ENCODE data around the gene GBP7. TPM values are rescaled to one million over a fixed set of nuclear protein-coding genes. Genes with fewer than 3 reads are reported as not detected.
"Not testable (repeated sequence)": the region's sequence is repeated elsewhere in the genome, so short reads cannot be mapped to it uniquely, and the experiment has no call there.

Gene GBP7, protein sequence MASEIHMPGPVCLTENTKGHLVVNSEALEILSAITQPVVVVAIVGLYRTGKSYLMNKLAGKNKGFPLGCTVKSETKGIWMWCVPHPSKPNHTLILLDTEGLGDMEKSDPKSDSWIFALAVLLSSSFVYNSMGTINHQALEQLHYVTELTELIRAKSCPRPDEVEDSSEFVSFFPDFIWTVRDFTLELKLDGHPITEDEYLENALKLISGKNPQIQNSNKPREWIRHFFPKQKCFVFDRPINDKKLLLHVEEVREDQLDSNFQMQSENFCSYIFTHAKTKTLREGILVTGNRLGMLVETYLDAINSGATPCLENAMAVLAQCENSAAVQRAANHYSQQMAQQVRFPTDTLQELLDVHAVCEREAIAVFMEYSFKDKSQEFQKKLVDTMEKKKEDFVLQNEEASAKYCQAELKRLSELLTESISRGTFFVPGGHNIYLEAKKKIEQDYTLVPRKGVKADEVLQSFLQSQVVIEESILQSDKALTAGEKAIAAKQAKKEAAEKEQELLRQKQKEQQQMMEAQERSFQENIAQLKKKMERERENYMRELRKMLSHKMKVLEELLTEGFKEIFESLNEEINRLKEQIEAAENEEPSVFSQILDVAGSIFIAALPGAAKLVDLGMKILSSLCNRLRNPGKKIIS
- total RNA-seq, result not detected

DNA sequence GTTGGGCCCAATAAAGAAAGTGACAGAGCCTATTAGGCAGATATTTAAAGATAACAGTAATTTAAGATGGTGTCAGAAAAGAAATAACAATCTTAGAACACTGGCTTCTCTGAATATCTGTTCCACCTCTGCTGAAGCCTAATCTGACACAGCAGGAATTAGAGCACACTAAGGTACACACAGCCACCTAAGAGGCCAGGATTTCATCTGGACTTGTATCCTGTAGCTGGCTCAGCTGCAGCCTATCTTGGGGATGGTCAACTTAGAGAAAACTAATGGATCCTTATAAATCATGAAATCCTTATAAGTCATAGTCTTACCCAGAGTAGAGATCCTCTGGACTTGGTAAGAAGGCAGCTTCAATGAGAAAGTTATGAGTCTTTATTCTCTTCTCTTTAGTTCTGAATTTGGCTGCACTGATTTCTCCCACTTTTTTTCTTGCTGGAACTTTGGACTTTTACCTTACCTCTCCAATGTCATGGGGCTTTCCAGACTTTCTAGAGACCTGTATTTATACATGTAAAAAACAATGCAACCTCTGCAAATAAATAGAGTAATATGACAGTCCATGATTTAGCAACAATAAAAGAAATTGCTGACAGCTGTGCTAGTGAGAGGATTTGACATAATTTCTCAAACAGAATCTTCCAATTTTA is at the start of gene GBP7:
TSS of gene GBP7 (minus strand) at position 403 of the 656 bp plus-strand sequence. CDS start 4,068 bp downstream, outside the sequence.
- no peak within 1 kb of the TSS for H3K4me3 ChIP-seq
- no peaks in the 10 kb centered on the region for H3K27me3 ChIP-seq
- H3K4me1 ChIP-seq, result no peaks in the 10 kb centered on the region
- TF ChIP-seq POLR2A (IDR thresholded peaks at IDR 0.05), result no peak
- TF ChIP-seq, protein P1, sequence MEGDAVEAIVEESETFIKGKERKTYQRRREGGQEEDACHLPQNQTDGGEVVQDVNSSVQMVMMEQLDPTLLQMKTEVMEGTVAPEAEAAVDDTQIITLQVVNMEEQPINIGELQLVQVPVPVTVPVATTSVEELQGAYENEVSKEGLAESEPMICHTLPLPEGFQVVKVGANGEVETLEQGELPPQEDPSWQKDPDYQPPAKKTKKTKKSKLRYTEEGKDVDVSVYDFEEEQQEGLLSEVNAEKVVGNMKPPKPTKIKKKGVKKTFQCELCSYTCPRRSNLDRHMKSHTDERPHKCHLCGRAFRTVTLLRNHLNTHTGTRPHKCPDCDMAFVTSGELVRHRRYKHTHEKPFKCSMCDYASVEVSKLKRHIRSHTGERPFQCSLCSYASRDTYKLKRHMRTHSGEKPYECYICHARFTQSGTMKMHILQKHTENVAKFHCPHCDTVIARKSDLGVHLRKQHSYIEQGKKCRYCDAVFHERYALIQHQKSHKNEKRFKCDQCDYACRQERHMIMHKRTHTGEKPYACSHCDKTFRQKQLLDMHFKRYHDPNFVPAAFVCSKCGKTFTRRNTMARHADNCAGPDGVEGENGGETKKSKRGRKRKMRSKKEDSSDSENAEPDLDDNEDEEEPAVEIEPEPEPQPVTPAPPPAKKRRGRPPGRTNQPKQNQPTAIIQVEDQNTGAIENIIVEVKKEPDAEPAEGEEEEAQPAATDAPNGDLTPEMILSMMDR (IDR thresholded peaks at IDR 0.05), result no peak
- no peak for TF ChIP-seq EP300 (IDR thresholded peaks at IDR 0.05)
- no peak for TF ChIP-seq POLR2AphosphoS5 (IDR thresholded peaks at IDR 0.05)
- H3K27ac ChIP-seq, result no peak within 1 kb of the TSS
- no peaks in the 10 kb centered on the region for H3K9me3 ChIP-seq
- no peak for ATAC-seq
- no peaks in the 10 kb centered on the region for H3K36me3 ChIP-seq

DNA sequence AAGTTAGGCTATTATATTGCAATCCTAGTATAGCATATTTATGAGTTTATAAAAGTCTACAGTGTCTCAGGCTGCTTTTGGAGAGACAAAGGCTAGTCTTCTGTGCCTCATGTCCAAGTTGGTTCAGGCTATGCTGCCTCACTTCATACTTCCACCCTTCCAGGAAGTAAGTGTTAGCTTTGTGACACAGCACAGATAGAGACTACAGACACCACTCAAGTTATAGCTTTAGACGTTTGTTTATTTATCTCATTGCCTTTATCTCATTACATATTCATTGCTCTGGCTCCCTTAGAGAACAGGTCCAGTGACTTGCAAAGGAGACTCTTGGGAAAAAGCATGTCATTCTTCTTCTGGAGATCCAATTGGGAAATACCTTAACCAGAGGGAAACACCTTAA is 45.5 kb upstream of the GBP7 start:
- ATAC-seq, result no peak
- Histone ChIP-seq H3K4me3 (no peak overlapping the region), H3K4me1 (no peaks in the 10 kb centered on the region), H3K27ac (no peak overlapping the region), H3K36me3 (no peaks in the 10 kb centered on the region), H3K27me3 (no peaks in the 10 kb centered on the region), H3K9me3 (no peaks in the 10 kb centered on the region)
- 36 to 40% methylated on average over 1 of the region's 1 CpG for WGBS, 2 donors (ENCODE audit: low coverage in 1 of 2)
- no peak for TF ChIP-seq EP300 (IDR thresholded peaks at IDR 0.05)

DNA sequence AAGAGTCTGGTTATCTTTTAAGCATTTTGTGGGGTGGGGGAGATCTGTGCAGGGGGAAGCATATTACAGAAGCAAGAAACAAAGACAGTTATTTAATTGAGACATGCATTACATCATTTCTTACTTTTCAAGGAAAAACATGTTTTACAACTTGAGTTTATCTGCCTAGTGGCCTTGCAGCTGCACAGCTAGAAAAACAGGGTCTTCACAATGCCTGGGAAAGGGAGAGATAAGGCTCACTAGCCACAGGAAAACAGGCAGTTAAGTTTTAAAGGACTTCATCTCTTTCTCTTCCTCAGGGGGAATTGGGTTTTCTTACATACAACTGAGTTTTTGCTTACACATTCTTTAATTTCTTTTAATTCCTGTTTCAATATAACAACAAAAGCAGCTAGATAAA is 44.0 kb upstream of the GBP7 start:
- ATAC-seq, H3K4me3 ChIP-seq, H3K27me3 ChIP-seq, H3K4me1 ChIP-seq, H3K9me3 ChIP-seq, H3K27ac ChIP-seq, H3K36me3 ChIP-seq: not testable (repeated sequence)

DNA sequence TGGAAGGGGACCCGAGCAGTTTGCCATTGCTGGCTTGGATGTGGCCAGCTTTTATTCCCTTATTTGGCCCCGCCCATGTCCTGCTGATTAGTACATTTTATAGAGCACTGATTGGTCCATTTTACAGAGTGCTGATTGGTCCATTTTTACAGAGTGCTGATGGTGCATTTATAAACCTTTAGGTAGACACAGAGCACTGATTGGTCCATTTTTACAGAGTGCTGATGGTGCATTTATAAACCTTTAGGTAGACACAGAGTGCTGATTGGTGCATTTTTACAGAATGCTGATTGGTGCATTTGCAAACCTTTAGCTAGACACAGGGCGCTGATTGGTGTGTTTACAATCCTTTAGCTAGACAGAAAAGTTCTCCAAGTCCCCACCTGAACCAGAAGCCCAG is 43.1 kb upstream of the GBP7 start:
- 88% methylated on average over 3 of the region's 3 CpGs; no CpG with 5 or more reads in 1 of the 2 donors for WGBS, 2 donors (ENCODE audit: low coverage in 1 of 2)
- not testable (repeated sequence) for ATAC-seq, H3K4me1 ChIP-seq, H3K4me3 ChIP-seq, H3K9me3 ChIP-seq, H3K36me3 ChIP-seq, H3K27me3 ChIP-seq, H3K27ac ChIP-seq

DNA sequence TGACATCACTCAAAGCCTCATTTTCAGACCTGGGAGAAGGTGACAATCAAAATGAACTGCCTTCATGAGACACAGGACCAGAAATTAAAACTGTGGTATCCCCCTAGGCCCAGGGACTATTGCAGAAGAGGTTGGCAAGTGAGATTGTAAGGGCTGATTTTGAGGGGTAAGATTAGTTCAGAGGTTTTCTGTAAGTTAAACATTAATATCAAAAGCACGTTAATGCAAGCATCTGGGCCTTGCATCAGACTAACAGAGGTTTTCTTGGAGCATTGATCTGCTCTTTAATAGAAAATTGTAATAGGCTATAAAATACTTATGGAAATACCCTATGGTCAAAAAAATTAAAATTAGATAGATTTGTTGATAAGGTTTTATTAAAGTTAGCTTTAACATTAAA is 37.5 kb upstream of the GBP7 start:
- Histone ChIP-seq H3K4me3 (no peak overlapping the region), H3K9me3 (no peaks in the 10 kb centered on the region), H3K27ac (no peak overlapping the region), H3K36me3 (no peaks in the 10 kb centered on the region), H3K4me1 (no peaks in the 10 kb centered on the region), H3K27me3 (no peaks in the 10 kb centered on the region)
- TF ChIP-seq, protein P1 (IDR thresholded peaks at IDR 0.05), result no peak
- TF ChIP-seq POLR2A (IDR thresholded peaks at IDR 0.05) (no peak), POLR2AphosphoS5 (IDR thresholded peaks at IDR 0.05) (no peak), EP300 (IDR thresholded peaks at IDR 0.05) (no peak)
- ATAC-seq, result no peak
- 56 to 74% methylated on average over 1 of the region's 1 CpG for WGBS, 2 donors (ENCODE audit: low coverage in 1 of 2)

DNA sequence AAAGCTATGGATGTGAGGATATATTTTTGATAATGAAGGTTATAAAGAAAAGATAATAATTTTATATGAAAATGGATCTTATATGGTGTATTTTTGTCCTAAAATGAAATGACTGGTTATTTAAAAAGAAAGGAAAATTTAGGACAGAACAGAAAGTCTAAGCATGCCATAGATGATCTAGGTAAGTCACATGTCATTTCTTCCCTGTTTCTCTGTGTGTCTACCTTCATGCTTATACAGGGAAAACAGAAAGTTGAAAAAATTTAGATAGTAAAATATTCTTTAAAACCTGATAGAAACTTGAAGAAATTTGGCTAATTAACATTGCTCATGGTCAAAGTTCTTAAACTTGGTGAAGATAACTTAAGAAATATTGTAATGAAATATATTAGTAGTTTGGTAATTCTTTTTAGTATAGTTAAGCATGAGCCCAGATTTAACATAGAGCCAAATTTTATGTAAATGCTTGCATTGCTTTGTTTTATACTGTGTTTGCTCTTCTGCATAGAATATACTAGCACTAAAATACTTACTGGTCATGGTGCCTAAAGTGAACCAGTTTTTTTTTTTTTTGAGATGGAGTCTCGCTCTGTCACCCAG is 35.3 kb upstream of the GBP7 start:
- H3K4me1 ChIP-seq, result no peaks in the 10 kb centered on the region
- no peak overlapping the region for H3K27ac ChIP-seq
- H3K36me3 ChIP-seq, result no peaks in the 10 kb centered on the region
- H3K9me3 ChIP-seq, result no peaks in the 10 kb centered on the region
- H3K4me3 ChIP-seq, result no peak overlapping the region
- WGBS, 2 donors (ENCODE audit: low coverage in 1 of 2), result 100% methylated on average over 1 of the region's 1 CpG; no CpG with 5 or more reads in 1 of the 2 donors
- H3K27me3 ChIP-seq, result no peaks in the 10 kb centered on the region
- no peak for TF ChIP-seq POLR2A (IDR thresholded peaks at IDR 0.05)
- no peak for TF ChIP-seq POLR2AphosphoS5 (IDR thresholded peaks at IDR 0.05)
- no peak for TF ChIP-seq EP300 (IDR thresholded peaks at IDR 0.05)
- TF ChIP-seq, protein P1 (IDR thresholded peaks at IDR 0.05), result no peak
- no peak for ATAC-seq
